HG02970 (cell line): ENCODE measurements around the gene PGLYRP3.

Experiments
- ATAC-seq: cut with Tn5 transposase; IDR thresholded peaks from one replicate; pipeline ENCODE4 v1.9.1; 2021; ENCODE audit warnings: mild to moderate bottlenecking, moderate library complexity, moderate number of reproducible peaks; ENCODE audit not compliant: unreplicated experiment, low FRiP score

The PGLYRP3 gene

GRCh38 chr1:153312570-153313186 is at the start of gene PGLYRP3:
PGLYRP3 (minus strand) TSS chr1:153312952; CDS start chr1:153310665, 2,287 bp downstream.
- ATAC-seq: no peak

- no peak for ATAC-seq
Measured at GRCh38 chr1:153362187-153362775, 49.5 kb upstream of the PGLYRP3 start.

GRCh38 chr1:153361480-153362109 is 48.8 kb upstream of the PGLYRP3 start:
- ATAC-seq: no peak

- no peak for ATAC-seq
Measured at GRCh38 chr1:153360592-153361479, 48.1 kb upstream of the PGLYRP3 start.

GRCh38 chr1:153360190-153360589 is 47.4 kb upstream of the PGLYRP3 start:
- no peak for ATAC-seq

- ATAC-seq: no peak
Measured at GRCh38 chr1:153359241-153359640, 46.5 kb upstream of the PGLYRP3 start.

- ATAC-seq: no peak
Measured at GRCh38 chr1:153358691-153358975, 45.9 kb upstream of the PGLYRP3 start.

- no peak for ATAC-seq
Measured at GRCh38 chr1:153357853-153358690, 45.3 kb upstream of the PGLYRP3 start, which contains the start of gene S100A9. S100A9 (plus strand) TSS chr1:153357854; CDS start chr1:153358284, 430 bp downstream.

- no peak for ATAC-seq
Measured at GRCh38 chr1:153357076-153357852, 44.5 kb upstream of the PGLYRP3 start.

- ATAC-seq: no peak
Measured at GRCh38 chr1:153356392-153357075, 43.8 kb upstream of the PGLYRP3 start.

- ATAC-seq: no peak
Measured at GRCh38 chr1:153355445-153356071, 42.8 kb upstream of the PGLYRP3 start.

GRCh38 chr1:153354515-153355193 is 41.9 kb upstream of the PGLYRP3 start:
- no peak for ATAC-seq

- no peak for ATAC-seq
Measured at GRCh38 chr1:153353226-153353947, 40.6 kb upstream of the PGLYRP3 start.

- ATAC-seq: no peak
Measured at GRCh38 chr1:153352523-153352922, 39.8 kb upstream of the PGLYRP3 start.

GRCh38 chr1:153350321-153350957 is 37.7 kb upstream of the PGLYRP3 start:
- no peak for ATAC-seq

GRCh38 chr1:153349363-153350320 is 36.9 kb upstream of the PGLYRP3 start:
- no peak for ATAC-seq
